Measurements from ENCODE around the gene KCTD12. TPM values are rescaled to one million over a fixed set of nuclear protein-coding genes. Genes with fewer than 3 reads are reported as not detected.

KCTD12 gene
- polyA plus RNA-seq, 3 donors = 30.9 to 67.1 (median 31.2) TPM

GRCh38 chr13:76883236-76883635 is 3.0 kb downstream of the KCTD12 start:
- TF ChIP-seq CTCF (IDR thresholded peaks at IDR 0.05) = no peak
- H3K4me1 Mint-ChIP-seq = peaks cover 46% of the 10 kb centered on the region
- Histone ChIP-seq H3K27ac (ENCODE audit: low read depth in 1 of 2, low read length in 2 of 2) (peak overlapping the region; percentile 34 to 96), H3K9ac (ENCODE audit: insufficient read depth, low read length, poor library complexity, severe bottlenecking) (peak overlapping the region; percentile 86), H2AFZ (ENCODE audit: insufficient read depth, low read depth, low read length, poor library complexity, severe bottlenecking) (no peak overlapping the region), H3K9me3 (replicated peaks in 1 of 2; ENCODE audit: control insufficient read depth in 1 of 2, insufficient read depth in 1 of 2, low read length in 2 of 2) (no peaks in the 10 kb centered on the region), H3K36me3 (replicated peaks in 1 of 2; ENCODE audit: control insufficient read depth in 1 of 2, insufficient read depth in 2 of 2, low read length in 2 of 2) (peaks cover 0 to 5% of the 10 kb centered on the region in 2 donors), H3K79me2 (ENCODE audit: insufficient read depth, low read length) (peaks cover 67% of the 10 kb centered on the region), H3K4me2 (replicated peaks; ENCODE audit: extremely low read depth, low read length, poor library complexity, severe bottlenecking) (peak overlapping the region; percentile 85), H3K4me3 (replicated peaks in 1 of 3; ENCODE audit: low read depth in 2 of 3, low read length in 3 of 3) (peak overlapping the region; percentile 91 to 97 (median 96)), H3K27me3 (ENCODE audit: control insufficient read depth in 2 of 2, insufficient read depth in 2 of 2, low read length in 2 of 2) (no peaks in the 10 kb centered on the region), H4K20me1 (ENCODE audit: insufficient read depth, low read length) (peaks cover 22% of the 10 kb centered on the region), H3K4me1 (ENCODE audit: control insufficient read depth in 1 of 2, insufficient read depth in 2 of 2, low read length in 2 of 2) (peaks cover 30 to 50% of the 10 kb centered on the region in 2 donors)
- H3K4me3 Mint-ChIP-seq = peak overlapping the region; percentile 98 to 99
- peaks cover 12 to 28% of the 10 kb centered on the region in 2 donors for H3K36me3 Mint-ChIP-seq
- WGBS (ENCODE audit: insufficient coverage) = no CpG with 5 or more reads among the region's 3 CpGs
- DNase-seq = no peak
- no peaks in the 10 kb centered on the region for H3K9me3 Mint-ChIP-seq
- intact Hi-C loops (cut with micrococcal nuclease) = loop anchor here (5.0 to 10.0 kb wide), 5 partner anchors 54 to 442 kb away; partner anchors contain the start of genes CLN5 (in 1 of the 2) and MYCBP2 (in 1 of the 2)
- H3K27me3 Mint-ChIP-seq (ENCODE audit: low read depth in 3 of 3) = peaks cover 0 to 3% (median 2%) of the 10 kb centered on the region in 3 donors
- peak overlapping the region; percentile 63 to 99 (median 97) for H3K27ac Mint-ChIP-seq

GRCh38 chr13:76882431-76882830 is 3.8 kb downstream of the KCTD12 start:
- H3K36me3 ChIP-seq (replicated peaks in 1 of 2; ENCODE audit: control insufficient read depth in 1 of 2, insufficient read depth in 2 of 2, low read length in 2 of 2) = peaks cover 0 to 5% of the 10 kb centered on the region in 2 donors
- H3K27ac ChIP-seq (ENCODE audit: low read depth in 1 of 2, low read length in 2 of 2) = peak overlapping the region; percentile 67 to 96
- H2AFZ ChIP-seq (ENCODE audit: insufficient read depth, low read depth, low read length, poor library complexity, severe bottlenecking) = no peak overlapping the region
- H3K27me3 ChIP-seq (ENCODE audit: control insufficient read depth in 2 of 2, insufficient read depth in 2 of 2, low read length in 2 of 2) = no peaks in the 10 kb centered on the region
- H3K4me2 ChIP-seq (replicated peaks; ENCODE audit: extremely low read depth, low read length, poor library complexity, severe bottlenecking) = peak overlapping the region; percentile 85
- H3K9ac ChIP-seq (ENCODE audit: insufficient read depth, low read length, poor library complexity, severe bottlenecking) = peak overlapping the region; percentile 86
- peaks cover 75% of the 10 kb centered on the region for H3K79me2 ChIP-seq (ENCODE audit: insufficient read depth, low read length)
- H3K9me3 Mint-ChIP-seq = peaks cover 0 to 2% (median 0%) of the 10 kb centered on the region in 7 donors
- peak overlapping the region; percentile 98 to 99 for H3K4me3 Mint-ChIP-seq
- peaks cover 35 to 56% of the 10 kb centered on the region in 2 donors for H3K4me1 ChIP-seq (ENCODE audit: control insufficient read depth in 1 of 2, insufficient read depth in 2 of 2, low read length in 2 of 2)
- peaks cover 22% of the 10 kb centered on the region for H4K20me1 ChIP-seq (ENCODE audit: insufficient read depth, low read length)
- peak overlapping the region; percentile 94 to 98 (median 97) for H3K27ac Mint-ChIP-seq
- peaks cover 51% of the 10 kb centered on the region for H3K4me1 Mint-ChIP-seq
- WGBS (ENCODE audit: insufficient coverage) = 0% methylated on average over 1 of the region's 4 CpGs
- intact Hi-C loops (cut with micrococcal nuclease) = loop anchor here (5.0 to 10.0 kb wide), 5 partner anchors 55 to 442 kb away; partner anchors contain the start of genes CLN5 (in 1 of the 2) and MYCBP2 (in 1 of the 2)
- TF ChIP-seq CTCF (IDR thresholded peaks at IDR 0.05) = no peak
- H3K9me3 ChIP-seq (replicated peaks in 1 of 2; ENCODE audit: control insufficient read depth in 1 of 2, insufficient read depth in 1 of 2, low read length in 2 of 2) = no peaks in the 10 kb centered on the region
- peak; percentile 71 to 90 (median 76) for DNase-seq
- H3K36me3 Mint-ChIP-seq = peaks cover 18 to 35% of the 10 kb centered on the region in 2 donors
- peaks cover 0 to 2% (median 0%) of the 10 kb centered on the region in 3 donors for H3K27me3 Mint-ChIP-seq (ENCODE audit: low read depth in 3 of 3)
- H3K4me3 ChIP-seq (replicated peaks in 1 of 3; ENCODE audit: low read depth in 2 of 3, low read length in 3 of 3) = peak overlapping the region; percentile 91 to 97 (median 96)
